Peyer's patch (tissue), 4 donors: ENCODE results near the gene COL6A3.

Source experiments
- CTCF ChIP-seq, 6 experiments: fragments of 450-650 bp in 4 of 6; fragments of 200-600 bp in 2 of 6; sonication (generic) in 1 of 6; IDR thresholded peaks; one replicate each; pipeline ENCODE4 v1.5.1; 2017 to 2019; ENCODE audit warnings: antibody characterized with exemption in 6 of 6, mild to moderate bottlenecking in 3 of 6, moderate library complexity in 1 of 6
- POLR2A ChIP-seq, 2 donors: fragments of 450-650 bp; IDR thresholded peaks; one replicate each; pipeline ENCODE4 v1.5.1; 2017; ENCODE audit warnings: antibody characterized with exemption in 2 of 2, mild to moderate bottlenecking in 2 of 2, moderate library complexity in 2 of 2

DNA sequence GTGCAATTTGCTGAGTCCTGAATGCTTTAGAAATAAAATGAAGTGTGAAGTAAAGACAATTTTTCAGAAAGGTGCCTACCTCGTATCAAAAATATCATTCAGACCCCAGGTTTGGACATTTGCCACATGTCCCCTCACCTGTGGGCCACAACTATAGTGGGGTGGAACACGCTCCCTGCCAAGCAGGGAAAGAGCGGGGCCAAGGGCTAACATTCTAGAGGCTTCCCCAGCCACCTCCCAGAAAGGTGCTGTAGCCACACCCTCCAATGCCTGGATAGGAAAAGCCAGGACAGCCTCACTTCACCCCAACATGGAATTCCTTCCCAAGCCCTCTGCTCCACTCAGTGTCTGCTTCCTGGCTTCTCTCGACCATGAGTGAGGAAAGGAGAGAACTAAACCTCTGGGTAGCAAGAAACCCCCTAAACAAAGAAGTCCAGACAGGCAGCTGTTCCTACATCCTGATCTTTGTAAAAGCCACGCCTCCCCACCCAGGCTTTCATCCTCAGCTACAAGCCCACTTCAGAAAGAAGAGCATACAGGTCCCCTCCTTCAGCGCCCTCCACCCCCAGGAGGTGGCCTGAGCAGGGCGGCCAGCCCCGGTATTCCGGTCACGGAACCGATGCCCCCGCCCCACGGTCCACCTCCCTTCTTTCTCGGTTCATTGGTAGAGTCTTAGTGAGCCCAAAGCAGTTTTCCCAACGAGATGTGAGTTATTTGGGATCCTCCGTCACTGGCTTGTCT, 2.1 kb downstream of the COL6A3 start:
- TF ChIP-seq CTCF (IDR thresholded peaks at IDR 0.05) (no peak), POLR2A (IDR thresholded peaks at IDR 0.05) (no peak)
